RKO (cell line): ENCODE measurements around the gene ATG9B.
"Not testable (repeated sequence)": the region's sequence is repeated elsewhere in the genome, so short reads cannot be mapped to it uniquely, and the experiment has no call there.

Source experiments
- DNase-seq: peaks from one replicate; pipeline ENCODE4 v3.0.0-alpha.2; 2016; ENCODE audit warnings: low spot score

The ATG9B gene

GRCh38 chr7:151015967-151016366 lies 8.3 kb downstream of the ATG9B start:
- DNase-seq, result no peak

- peak; percentile 67 for DNase-seq
Measured at GRCh38 chr7:151014950-151015349, 9.3 kb downstream of the ATG9B start.

- DNase-seq, result no peak
Measured at GRCh38 chr7:151013733-151014497, 10.4 kb downstream of the ATG9B start.

DNA sequence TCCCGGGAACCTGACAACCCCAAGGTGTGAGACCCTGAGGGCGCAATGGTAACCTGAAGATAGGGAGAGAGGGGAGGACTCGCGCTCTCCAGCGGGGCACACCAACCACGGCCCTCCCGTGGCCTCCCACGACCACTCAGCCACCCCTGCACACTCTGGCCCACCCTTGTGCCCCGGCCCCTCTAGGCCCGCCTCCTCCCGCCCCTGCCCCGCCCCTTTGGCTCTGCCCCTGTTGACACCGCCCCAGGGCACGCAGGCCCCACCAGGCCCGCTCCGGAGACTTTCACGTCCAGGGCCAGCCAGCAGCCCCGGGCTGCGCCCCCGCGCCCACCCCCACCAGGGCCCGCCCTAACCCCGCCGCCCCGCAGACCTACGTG lies 10.9 kb downstream of the ATG9B start:
- no peak for DNase-seq

DNA sequence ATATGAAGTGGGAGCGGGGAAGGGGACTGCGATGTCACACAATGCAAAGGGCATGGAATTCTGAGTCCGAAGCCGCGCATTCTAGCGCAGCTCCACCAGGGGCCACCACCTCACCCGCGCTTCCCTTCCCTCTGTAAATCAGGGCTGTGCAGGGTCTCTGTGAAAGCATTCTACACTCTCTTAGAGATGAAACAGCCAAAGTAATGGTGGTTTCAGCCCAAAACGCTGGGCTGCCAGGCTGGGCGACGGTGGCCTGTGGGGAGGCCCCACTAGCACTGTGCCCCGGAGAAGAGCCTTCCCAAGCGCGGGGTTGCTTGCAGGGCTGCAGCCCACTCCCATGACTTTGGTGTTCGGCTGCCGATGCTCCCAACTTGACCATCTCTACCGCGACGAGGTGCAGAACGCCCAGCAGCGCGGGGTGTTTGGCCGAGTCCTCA lies 11.4 kb downstream of the ATG9B start:
- no peak for DNase-seq

- no peak for DNase-seq
Measured at GRCh38 chr7:151012031-151012692, 12.1 kb downstream of the ATG9B start.

GRCh38 chr7:151011616-151012015 lies 12.7 kb downstream of the ATG9B start:
- not testable (repeated sequence) for DNase-seq

- DNase-seq, result no peak
Measured at GRCh38 chr7:151011097-151011409, 13.2 kb downstream of the ATG9B start.

- no peak for DNase-seq
Measured at GRCh38 chr7:151010307-151011096, 13.8 kb downstream of the ATG9B start.

GRCh38 chr7:151010037-151010306 lies 14.3 kb downstream of the ATG9B start:
- no peak for DNase-seq

DNA sequence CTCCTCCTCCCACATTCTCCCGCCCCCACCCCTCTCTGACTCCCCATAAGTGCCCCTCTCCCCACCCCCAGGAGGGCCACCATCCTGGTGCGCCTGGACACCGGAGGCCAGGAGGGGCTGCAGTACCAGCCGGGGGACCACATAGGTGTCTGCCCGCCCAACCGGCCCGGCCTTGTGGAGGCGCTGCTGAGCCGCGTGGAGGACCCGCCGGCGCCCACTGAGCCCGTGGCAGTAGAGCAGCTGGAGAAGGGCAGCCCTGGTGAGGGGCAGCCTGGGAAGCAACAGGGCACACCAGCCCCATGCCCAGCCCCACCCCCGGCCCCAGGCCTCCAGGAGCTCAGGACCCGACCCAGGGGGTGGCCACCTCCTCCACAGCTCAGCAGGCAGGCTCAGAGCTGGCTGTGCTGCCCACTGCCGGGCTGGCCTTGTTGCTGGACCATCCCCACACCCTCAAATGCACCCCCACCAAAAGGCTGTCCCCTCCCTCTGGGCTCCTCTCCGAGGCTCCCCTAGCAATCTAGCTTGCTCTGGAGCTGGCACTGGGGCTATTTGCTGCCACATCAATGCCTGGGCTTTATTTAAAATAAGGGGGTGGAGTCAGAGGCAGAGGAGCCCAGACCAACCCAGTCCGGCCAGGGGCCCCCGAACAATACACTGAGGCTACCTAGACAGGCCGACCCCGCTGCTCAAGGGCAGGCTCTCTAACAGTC lies 14.8 kb downstream of the ATG9B start:
- peak; percentile 59 for DNase-seq

DNA sequence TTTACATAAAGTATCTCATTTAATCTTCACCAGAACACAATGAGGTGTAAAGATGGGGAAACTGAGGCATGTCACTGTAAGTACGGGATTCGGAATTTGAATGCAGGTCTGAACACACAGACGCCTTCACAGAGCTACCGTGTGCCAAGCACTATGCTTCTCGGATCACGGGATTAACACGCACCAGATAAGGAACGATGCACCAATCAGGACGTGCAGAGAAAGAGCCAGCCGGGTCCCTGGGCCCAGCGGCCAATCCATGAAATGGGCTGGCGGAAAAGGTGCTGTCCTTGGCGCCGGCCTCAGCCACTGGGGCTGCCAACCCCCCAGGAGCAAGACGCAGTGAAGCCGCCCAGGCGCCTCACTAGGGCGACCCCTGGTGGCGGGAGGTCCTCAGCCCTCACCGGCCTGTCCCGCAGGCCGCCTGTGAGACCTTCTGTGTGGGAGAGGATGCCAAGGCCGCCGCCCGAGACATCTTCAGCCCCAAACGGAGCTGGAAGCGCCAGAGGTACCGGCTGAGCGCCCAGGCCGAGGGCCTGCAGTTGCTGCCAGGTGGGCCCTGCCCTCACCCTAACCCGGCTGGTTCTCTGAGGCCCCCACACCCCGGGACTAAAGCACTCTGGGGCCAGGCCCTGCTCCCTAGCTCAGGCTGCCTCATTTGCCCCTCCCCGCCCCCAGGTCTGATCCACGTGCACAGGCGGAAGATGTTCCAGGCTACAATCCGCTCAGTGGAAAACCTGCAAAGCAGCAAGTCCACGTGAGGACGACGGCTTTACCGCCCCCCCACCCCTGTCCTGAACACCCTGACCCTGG lies 15.6 kb downstream of the ATG9B start:
- peak; percentile 95 for DNase-seq

- DNase-seq, result peak; percentile 57
Measured at GRCh38 chr7:151008143-151008510, 16.2 kb downstream of the ATG9B start.

DNA sequence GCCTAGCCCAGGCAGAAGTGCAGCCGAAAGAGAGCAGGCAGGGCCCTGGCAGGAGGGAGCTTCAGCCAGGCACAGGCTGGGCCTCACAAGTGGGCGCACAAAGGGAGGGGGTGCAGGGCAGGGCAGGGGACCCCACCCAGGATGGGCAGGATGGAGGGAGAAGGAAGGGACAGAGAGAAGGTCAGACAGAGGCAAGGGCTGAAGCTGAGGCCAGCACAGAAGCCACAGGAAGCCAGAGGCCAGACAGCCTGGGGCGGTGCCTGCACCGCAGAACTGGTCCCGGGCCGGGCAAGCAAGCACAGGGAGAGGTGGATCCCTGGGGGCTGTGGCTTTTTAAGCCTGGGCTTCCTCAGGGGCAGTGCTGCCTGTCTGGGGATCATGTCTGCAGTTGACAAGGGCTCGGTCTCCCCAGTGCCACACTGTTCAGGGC lies 16.8 kb downstream of the ATG9B start:
- no peak for DNase-seq

DNA sequence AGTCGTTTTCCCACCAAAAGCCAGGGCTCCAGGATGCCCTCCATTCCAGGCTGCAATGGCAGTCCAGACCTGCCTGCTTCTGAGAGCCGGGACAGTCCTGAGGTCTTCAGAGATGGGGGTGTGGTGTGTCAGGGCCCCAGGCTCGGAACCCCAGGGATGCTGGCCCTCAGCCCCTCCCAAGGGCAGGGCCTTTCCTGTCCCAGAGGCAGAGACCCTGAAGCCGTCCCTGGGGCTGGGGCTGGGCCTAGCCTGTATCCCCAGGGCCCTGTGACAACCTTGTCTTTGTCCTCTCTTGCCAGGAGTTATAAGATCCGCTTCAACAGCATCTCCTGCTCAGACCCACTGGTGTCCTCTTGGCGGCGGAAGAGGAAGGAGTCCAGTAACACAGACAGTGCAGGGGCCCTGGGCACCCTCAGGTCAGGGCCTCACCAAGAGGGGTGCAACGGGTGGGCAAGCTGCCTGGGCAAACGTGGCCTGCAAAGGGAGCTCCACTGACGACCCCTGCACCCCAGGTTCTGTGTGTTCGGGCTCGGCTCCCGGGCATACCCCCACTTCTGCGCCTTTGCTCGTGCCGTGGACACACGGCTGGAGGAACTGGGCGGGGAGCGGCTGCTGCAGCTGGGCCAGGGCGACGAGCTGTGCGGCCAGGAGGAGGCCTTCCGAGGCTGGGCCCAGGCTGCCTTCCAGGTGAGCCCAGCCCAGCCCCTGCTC lies 17.5 kb downstream of the ATG9B start:
- DNase-seq, result no peak

DNA sequence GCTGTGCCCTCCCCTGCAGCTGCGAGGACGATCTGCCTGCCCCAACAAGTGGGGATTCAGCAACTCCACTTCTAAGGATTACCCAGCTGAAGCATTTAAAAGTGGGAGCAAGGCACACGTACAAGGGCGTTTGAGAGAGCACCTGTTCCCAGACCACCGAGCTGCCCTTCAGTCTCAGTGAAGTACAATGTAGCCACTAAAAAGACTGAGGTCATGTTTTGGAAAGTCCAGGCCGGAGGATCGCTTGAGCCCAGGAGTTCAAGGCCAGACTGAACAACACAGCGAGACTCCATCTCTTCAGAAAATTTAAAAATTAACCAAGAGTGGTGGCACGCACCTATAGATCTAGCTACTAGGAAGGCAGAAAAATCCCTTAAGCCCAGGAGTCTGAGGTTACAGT lies 18.7 kb downstream of the ATG9B start:
- no peak for DNase-seq

DNA sequence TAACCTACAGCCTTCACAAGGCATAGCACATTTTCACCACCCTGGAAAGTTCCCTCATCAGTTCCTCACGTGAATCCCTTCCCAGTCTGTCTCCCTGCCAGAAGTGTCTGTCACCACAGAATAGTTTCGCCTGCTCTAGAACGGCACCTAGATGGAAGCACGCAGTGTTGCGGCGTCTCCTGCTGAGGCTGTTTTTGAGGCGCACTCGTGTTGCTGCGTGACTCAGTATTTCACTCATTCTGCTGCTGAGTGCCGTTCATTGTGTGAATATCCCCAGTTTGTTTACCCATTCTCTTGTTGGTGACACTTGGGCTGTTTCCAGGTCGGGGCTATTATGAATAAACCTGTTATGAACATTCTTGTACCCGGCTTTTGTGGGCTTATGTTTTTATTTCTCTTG lies 20.7 kb downstream of the ATG9B start:
- DNase-seq, result no peak

GRCh38 chr7:151001546-151001945 lies 22.7 kb downstream of the ATG9B start:
- DNase-seq, result no peak

DNA sequence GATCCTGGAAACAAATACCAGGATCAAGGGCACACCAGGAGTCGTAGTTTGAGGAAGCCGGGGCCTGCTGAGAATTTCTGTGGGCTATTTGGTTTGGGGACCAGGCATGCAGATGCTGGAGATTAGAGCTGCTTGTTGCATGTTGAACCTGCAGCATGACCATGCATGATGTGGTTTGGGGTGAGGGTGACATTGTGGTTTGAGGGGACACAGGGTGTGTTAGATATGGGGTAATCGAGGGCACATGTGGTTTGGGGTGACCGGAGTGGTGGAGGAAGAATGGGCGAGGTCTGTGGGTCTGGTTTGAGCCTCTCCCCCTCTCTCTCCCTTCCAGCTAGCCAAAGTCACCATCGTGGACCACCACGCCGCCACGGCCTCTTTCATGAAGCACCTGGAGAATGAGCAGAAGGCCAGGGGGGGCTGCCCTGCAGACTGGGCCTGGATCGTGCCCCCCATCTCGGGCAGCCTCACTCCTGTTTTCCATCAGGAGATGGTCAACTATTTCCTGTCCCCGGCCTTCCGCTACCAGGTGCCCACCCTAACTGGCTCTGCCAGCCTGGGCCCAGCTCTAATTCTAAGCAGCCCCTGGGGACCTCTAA lies 23.3 kb downstream of the ATG9B start:
- DNase-seq, result no peak

- no peak for DNase-seq
Measured at GRCh38 chr7:150999497-151000230, 24.6 kb downstream of the ATG9B start.
